Gastrocnemius medialis (tissue), 4 donors: Measurements from ENCODE around the gene AEBP1.

Experiments
- CTCF ChIP-seq, 5 experiments: fragments of 450-650 bp in 3 of 5; fragments of 200-600 bp in 2 of 5; sonication (generic) in 2 of 5; IDR thresholded peaks in 4 of 5; conservative IDR thresholded peaks in 1 of 5; 1 replicate in 4 of 5; 2 replicates in 1 of 5; pipeline ENCODE4 v1.5.1; 2016 to 2019; ENCODE audit warnings: antibody characterized with exemption in 5 of 5, mild to moderate bottlenecking in 3 of 5, moderate library complexity in 3 of 5
- POLR2A ChIP-seq, 2 donors: fragments of 450-650 bp; IDR thresholded peaks; one replicate each; pipeline ENCODE4 v1.6.1; 2017; ENCODE audit warnings: antibody characterized with exemption in 2 of 2, mild to moderate bottlenecking in 2 of 2, moderate library complexity in 2 of 2

GRCh38 chr7:44155191-44156185 lies 51.3 kb downstream of the AEBP1 start:
- no peak for TF ChIP-seq CTCF (IDR thresholded peaks at IDR 0.05 in 4 of 5, conservative IDR thresholded peaks at IDR 0.05 in 1 of 5)
- TF ChIP-seq POLR2A (IDR thresholded peaks at IDR 0.05) = no peak
